HG02981 (cell line): Measurements from ENCODE around the gene CHCHD2.
"Not testable (repeated sequence)": the region's sequence is repeated elsewhere in the genome, so short reads cannot be mapped to it uniquely, and the experiment has no call there.

Experiments
- ATAC-seq: cut with Tn5 transposase; IDR thresholded peaks from one replicate; pipeline ENCODE4 v1.9.1; 2021; ENCODE audit warnings: mild to moderate bottlenecking, moderate library complexity; ENCODE audit not compliant: unreplicated experiment

The CHCHD2 gene

GRCh38 chr7:56106108-56107073 is at the start of gene CHCHD2:
Gene CHCHD2, minus strand, starts transcription at chr7:56106476. Its CDS starts 63 bp downstream, at chr7:56106413.
- ATAC-seq = peak; percentile 100

GRCh38 chr7:56131062-56131461 is 24.8 kb upstream of the CHCHD2 start:
- ATAC-seq = not testable (repeated sequence)

- ATAC-seq = no peak
Observed at GRCh38 chr7:56127241-56127975, 21.1 kb upstream of the CHCHD2 start.

- no peak for ATAC-seq
Observed at GRCh38 chr7:56125831-56126230, 19.6 kb upstream of the CHCHD2 start.

- ATAC-seq = no peak
Observed at GRCh38 chr7:56124981-56125380, 18.7 kb upstream of the CHCHD2 start.

GRCh38 chr7:56121440-56121839 is 15.2 kb upstream of the CHCHD2 start:
- ATAC-seq = no peak

- ATAC-seq = no peak
Observed at GRCh38 chr7:56115852-56116538, 9.7 kb upstream of the CHCHD2 start, which contains the start of gene NUPR2. Gene NUPR2, minus strand, starts transcription at chr7:56116417. Its CDS starts 103 bp downstream, at chr7:56116314.

GRCh38 chr7:56112244-56112643 is 6.0 kb upstream of the CHCHD2 start:
- not testable (repeated sequence) for ATAC-seq

- ATAC-seq = no peak
Observed at GRCh38 chr7:56110611-56111010, 4.3 kb upstream of the CHCHD2 start.

- no peak for ATAC-seq
Observed at GRCh38 chr7:56107954-56108258, 1.6 kb upstream of the CHCHD2 start.

GRCh38 chr7:56105508-56105907 is 768 bp downstream of the CHCHD2 start:
- no peak for ATAC-seq

- ATAC-seq = not testable (repeated sequence)
Observed at GRCh38 chr7:56104138-56104537, 2.1 kb downstream of the CHCHD2 start.

GRCh38 chr7:56099653-56100052 is 6.6 kb downstream of the CHCHD2 start:
- ATAC-seq = no peak

- not testable (repeated sequence) for ATAC-seq
Observed at GRCh38 chr7:56098187-56099008, 7.9 kb downstream of the CHCHD2 start.

GRCh38 chr7:56097700-56098099 is 8.6 kb downstream of the CHCHD2 start:
- ATAC-seq = no peak

- no peak for ATAC-seq
Observed at GRCh38 chr7:56092789-56093531, 13.3 kb downstream of the CHCHD2 start, which contains the start of gene PHKG1. Gene PHKG1, minus strand, starts transcription at chr7:56092952. Its CDS starts 4,011 bp downstream, at chr7:56088941.

- ATAC-seq = not testable (repeated sequence)
Observed at GRCh38 chr7:56092388-56092787, 13.9 kb downstream of the CHCHD2 start.

GRCh38 chr7:56091591-56091990 is 14.7 kb downstream of the CHCHD2 start:
- ATAC-seq = no peak

- no peak for ATAC-seq
Observed at GRCh38 chr7:56087445-56087844, 18.8 kb downstream of the CHCHD2 start.

- ATAC-seq = no peak
Observed at GRCh38 chr7:56086761-56087160, 19.5 kb downstream of the CHCHD2 start.
